PFSK-1 (cell line): ENCODE results near the gene RPRD1B.

Experiments used
- FOXP2 ChIP-seq: optimal IDR thresholded peaks from 2 replicates; pipeline ENCODE3; 2011; ENCODE audit warnings: borderline replicate concordance, control low read depth, inconsistent platforms; ENCODE audit not compliant: insufficient read depth; ENCODE audit errors: extremely low read length, extremely low read depth
- POLR2AphosphoS5 ChIP-seq: IDR thresholded peaks from 2 replicates; pipeline ENCODE4 v1.6.1; 2012; ENCODE audit warnings: low read depth, mild to moderate bottlenecking, control low read depth, low read length, moderate library complexity
- SIN3A ChIP-seq: IDR thresholded peaks from 2 replicates; pipeline ENCODE4 v1.6.1; 2012; ENCODE audit warnings: mild to moderate bottlenecking, low read length, moderate library complexity, borderline replicate concordance; ENCODE audit not compliant: insufficient read depth
- TAF1 ChIP-seq: IDR thresholded peaks from 2 replicates; pipeline ENCODE4 v1.6.1; 2012; ENCODE audit warnings: low read length, control low read depth, borderline replicate concordance; ENCODE audit not compliant: insufficient read depth
- TF ChIP-seq, protein P1 (sequence below), 2 experiments: IDR thresholded peaks; 2 replicates each; pipeline versions ENCODE4 v1.6.1 to v1.8.0; 2011 to 2012; ENCODE audit warnings: low read depth in 2 of 2, low read length in 2 of 2, control low read depth in 1 of 2, inconsistent platforms in 1 of 2, mild to moderate bottlenecking in 1 of 2, moderate library complexity in 1 of 2; ENCODE audit not compliant: insufficient read depth in 1 of 2

RPRD1B gene

GRCh38 chr20:38043512-38044300 is 10.2 kb downstream of the RPRD1B start:
- TF ChIP-seq POLR2AphosphoS5 (no peak), SIN3A (no peak), TAF1 (no peak), FOXP2 (no peak)
- TF ChIP-seq, protein P1, sequence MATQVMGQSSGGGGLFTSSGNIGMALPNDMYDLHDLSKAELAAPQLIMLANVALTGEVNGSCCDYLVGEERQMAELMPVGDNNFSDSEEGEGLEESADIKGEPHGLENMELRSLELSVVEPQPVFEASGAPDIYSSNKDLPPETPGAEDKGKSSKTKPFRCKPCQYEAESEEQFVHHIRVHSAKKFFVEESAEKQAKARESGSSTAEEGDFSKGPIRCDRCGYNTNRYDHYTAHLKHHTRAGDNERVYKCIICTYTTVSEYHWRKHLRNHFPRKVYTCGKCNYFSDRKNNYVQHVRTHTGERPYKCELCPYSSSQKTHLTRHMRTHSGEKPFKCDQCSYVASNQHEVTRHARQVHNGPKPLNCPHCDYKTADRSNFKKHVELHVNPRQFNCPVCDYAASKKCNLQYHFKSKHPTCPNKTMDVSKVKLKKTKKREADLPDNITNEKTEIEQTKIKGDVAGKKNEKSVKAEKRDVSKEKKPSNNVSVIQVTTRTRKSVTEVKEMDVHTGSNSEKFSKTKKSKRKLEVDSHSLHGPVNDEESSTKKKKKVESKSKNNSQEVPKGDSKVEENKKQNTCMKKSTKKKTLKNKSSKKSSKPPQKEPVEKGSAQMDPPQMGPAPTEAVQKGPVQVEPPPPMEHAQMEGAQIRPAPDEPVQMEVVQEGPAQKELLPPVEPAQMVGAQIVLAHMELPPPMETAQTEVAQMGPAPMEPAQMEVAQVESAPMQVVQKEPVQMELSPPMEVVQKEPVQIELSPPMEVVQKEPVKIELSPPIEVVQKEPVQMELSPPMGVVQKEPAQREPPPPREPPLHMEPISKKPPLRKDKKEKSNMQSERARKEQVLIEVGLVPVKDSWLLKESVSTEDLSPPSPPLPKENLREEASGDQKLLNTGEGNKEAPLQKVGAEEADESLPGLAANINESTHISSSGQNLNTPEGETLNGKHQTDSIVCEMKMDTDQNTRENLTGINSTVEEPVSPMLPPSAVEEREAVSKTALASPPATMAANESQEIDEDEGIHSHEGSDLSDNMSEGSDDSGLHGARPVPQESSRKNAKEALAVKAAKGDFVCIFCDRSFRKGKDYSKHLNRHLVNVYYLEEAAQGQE (IDR thresholded peaks at IDR 0.05; ENCODE audit: insufficient read depth in 1 of 2, low read depth in 2 of 2, low read length in 2 of 2): no peak

- TF ChIP-seq TAF1: no peak
Measured at GRCh38 chr20:38044685-38045084, 11.1 kb downstream of the RPRD1B start.

DNA sequence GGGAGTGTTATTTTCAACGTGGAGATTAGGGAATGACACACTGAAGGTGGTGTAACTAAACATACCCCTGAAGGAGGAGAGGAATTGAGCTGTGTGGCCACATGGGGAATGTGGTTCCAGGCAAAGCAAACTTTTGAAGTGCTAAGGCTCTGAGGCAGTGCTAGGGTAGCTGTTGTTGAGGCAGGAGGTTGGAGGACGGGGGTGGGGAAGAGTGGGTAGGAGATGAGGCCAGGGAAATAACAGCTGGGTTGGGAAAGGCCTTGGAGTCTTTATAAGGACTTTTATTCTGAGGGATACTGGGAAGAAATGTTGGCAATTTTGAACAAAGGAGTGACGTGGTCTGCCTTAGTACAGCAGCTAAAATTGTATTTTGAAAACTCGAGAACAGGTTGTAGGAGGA is 13.0 kb downstream of the RPRD1B start:
- TF ChIP-seq SIN3A (no peak), FOXP2 (no peak), POLR2AphosphoS5 (no peak), TAF1 (no peak)
- TF ChIP-seq, protein P1 (IDR thresholded peaks at IDR 0.05; ENCODE audit: insufficient read depth in 1 of 2, low read depth in 2 of 2, low read length in 2 of 2): no peak

GRCh38 chr20:38049800-38050199 is 16.3 kb downstream of the RPRD1B start:
- TF ChIP-seq, protein P1 (IDR thresholded peaks at IDR 0.05; ENCODE audit: insufficient read depth in 1 of 2, low read depth in 2 of 2, low read length in 2 of 2): no peak
- TF ChIP-seq FOXP2 (no peak), POLR2AphosphoS5 (no peak), SIN3A (no peak), TAF1 (no peak)

DNA sequence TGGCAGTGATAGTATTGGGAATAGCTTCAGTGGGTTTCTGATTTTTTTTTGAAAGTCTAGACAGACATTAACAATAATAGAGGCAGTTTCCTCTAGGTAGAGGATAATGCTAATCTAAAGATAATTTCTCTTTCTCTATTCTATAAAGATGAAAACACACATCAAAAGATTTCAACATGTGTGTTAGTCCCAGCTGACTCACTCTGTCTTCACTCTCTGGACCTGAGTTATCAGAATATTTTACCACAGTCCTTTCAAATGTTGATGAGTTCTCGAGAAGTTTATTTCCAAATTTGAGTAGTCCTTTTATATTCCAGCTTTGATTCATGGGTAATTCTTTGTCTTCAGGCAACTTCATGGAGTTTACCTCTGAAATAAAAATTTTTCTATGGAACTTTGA is 17.1 kb downstream of the RPRD1B start:
- no peak for TF ChIP-seq SIN3A

- no peak for TF ChIP-seq POLR2AphosphoS5
- TF ChIP-seq TAF1: no peak
- TF ChIP-seq FOXP2: no peak
- TF ChIP-seq SIN3A: no peak
- TF ChIP-seq, protein P1 (IDR thresholded peaks at IDR 0.05; ENCODE audit: insufficient read depth in 1 of 2, low read depth in 2 of 2, low read length in 2 of 2): no peak
Measured at GRCh38 chr20:38052870-38053269, 19.3 kb downstream of the RPRD1B start.
